ENCODE data around the gene DSCAM.
"Not testable (repeated sequence)": the region's sequence is repeated elsewhere in the genome, so short reads cannot be mapped to it uniquely, and the experiment has no call there.

Gene DSCAM

DNA sequence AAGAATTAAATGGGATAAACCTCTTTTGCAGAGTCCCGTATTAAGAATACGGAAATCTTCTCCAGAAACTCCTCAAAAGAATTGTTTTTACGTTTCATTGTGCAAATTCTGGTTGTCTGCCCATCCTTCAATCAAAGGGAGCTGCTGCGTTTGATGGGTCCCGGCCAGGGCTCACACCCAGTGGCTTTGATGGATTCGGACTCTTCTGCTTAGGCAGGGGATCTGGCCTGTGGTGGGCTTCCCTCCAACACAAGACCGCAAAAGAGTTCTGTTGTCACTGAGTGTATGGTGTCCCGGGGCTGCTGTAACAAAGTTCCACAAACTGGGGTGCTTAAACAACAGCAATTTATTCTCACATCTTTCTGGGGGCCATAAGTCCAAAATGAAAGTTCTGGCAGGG, 577.7 kb downstream of the DSCAM start:
- no peak overlapping the region for H3K4me3 ChIP-seq (ENCODE audit: low read depth, low read length)
- no peak for DNase-seq (ENCODE audit: low read depth)
- TF ChIP-seq, protein P1, sequence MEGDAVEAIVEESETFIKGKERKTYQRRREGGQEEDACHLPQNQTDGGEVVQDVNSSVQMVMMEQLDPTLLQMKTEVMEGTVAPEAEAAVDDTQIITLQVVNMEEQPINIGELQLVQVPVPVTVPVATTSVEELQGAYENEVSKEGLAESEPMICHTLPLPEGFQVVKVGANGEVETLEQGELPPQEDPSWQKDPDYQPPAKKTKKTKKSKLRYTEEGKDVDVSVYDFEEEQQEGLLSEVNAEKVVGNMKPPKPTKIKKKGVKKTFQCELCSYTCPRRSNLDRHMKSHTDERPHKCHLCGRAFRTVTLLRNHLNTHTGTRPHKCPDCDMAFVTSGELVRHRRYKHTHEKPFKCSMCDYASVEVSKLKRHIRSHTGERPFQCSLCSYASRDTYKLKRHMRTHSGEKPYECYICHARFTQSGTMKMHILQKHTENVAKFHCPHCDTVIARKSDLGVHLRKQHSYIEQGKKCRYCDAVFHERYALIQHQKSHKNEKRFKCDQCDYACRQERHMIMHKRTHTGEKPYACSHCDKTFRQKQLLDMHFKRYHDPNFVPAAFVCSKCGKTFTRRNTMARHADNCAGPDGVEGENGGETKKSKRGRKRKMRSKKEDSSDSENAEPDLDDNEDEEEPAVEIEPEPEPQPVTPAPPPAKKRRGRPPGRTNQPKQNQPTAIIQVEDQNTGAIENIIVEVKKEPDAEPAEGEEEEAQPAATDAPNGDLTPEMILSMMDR (conservative IDR thresholded peaks at IDR 0.05; ENCODE audit: low read depth, low read length): no peak

DNA sequence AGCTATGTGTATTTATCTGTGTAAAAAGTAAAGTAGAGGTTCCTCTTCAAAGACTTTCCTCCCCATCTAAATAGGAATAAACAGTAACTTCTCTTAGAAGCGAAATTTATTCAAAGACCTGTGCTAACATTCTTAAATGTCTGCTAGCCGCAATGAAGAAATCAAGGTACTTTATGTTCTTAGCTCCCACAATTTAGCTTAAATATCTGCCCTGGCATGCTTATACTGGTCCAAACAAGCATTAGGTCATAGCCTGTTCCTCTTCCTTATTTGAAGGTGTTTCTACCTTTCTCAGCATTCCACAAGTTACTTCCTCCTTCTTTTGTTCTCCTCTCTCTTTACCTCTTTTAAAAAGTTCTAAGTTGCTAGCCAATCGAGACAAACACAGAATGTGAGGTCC, 588.5 kb downstream of the DSCAM start:
- H3K4me3 ChIP-seq (ENCODE audit: low read depth, low read length): not testable (repeated sequence)

GRCh38 chr21:40257342-40257741, 589.6 kb downstream of the DSCAM start:
- H3K4me3 ChIP-seq (ENCODE audit: low read depth, low read length): no peak overlapping the region
- DNase-seq (ENCODE audit: low read depth): no peak
- TF ChIP-seq, protein P1 (conservative IDR thresholded peaks at IDR 0.05; ENCODE audit: low read depth, low read length): no peak

More for the DNA sequence above, 588.5 kb downstream of the DSCAM start:
- DNase-seq (ENCODE audit: low read depth): not testable (repeated sequence)

DNA sequence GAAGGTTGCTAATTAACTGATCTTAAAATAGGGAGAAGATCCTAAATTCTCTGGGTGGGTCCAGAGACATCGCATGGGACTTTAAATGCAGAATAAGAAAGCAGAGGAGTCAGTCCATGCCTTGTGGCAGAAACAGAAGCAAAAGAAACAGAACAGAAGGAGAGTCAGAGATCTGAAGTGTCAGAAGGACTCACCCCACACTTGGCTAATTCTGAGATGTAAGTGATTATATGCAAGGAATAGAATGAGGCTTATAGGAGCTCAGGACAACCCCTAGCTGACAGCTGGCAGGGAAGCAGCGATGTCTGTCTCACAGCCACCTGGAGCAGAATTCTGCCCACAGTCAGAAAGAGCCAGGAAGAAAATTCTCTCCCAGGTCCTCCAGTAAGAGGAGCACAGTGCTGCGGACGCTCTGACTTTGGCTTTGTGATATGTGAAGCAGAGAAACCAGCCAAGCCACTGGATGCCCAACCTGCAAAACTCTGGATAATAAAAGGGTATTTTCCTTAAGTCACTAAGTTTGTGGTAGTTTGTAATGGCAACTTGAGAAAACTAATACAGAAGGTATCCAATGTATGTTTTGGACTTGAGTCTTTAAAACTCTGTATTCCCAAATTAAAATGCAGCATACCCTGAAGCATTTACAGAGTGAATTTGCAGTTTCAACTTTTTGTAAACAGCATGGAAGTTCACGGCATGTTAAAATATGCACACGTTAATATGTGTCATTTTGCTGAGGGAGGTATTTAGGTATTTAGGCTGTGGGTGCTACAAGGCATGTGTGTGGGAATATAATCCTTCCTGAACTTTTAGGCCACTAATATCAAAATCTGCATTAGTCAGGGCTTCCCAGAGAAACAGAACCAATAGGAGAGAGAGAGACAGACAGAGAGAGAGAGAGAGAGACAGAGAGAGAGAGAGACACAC, 591.2 kb downstream of the DSCAM start:
- TF ChIP-seq, protein P1 (conservative IDR thresholded peaks at IDR 0.05; ENCODE audit: low read depth, low read length): no peak
- no peak for DNase-seq (ENCODE audit: low read depth)

DNA sequence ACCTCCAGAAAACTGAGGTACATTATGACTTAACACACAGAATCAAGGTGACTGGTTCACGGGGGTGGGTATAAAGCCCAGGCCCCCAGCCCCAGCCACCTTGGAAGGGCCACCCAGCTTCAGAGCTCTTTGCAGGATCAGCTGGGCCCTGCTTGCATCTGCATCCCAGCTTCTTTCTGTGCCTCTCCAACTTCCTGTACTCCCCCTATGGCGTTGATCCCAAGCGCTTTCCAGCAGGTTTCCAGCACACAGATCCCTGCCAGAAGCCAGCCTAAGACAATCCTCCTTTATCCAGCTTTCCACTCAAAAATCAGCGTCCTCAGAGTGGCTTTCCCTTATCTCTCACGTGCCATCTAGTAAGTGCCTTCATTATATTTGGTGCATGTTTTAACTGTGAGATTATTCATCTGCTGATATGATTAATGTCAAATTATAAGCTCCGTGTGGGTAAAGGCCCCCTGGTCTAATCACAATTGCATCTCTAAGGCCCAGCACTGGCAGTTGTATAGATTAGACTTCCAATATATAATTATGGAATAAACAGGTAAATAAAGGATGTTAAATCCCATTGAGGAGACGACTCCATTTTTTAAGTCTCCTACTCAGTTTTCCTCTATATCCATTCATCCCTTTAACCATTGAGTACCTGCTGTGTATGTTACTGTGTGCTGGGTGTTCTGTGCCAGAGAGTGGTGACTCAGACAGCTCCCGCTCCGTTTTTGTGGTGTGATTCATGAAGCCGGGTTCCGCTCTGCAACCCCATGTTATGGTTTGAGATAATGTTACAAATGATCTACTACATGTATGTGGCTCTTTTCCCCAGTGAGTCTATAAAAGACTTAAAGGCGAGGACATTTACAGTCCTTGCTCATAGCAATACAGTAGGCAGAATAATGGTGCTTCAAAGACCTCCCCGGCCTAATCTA, 592.2 kb downstream of the DSCAM start:
- DNase-seq (ENCODE audit: low read depth): no peak
- TF ChIP-seq, protein P1 (conservative IDR thresholded peaks at IDR 0.05; ENCODE audit: low read depth, low read length): no peak

More for the DNA sequence above, 591.2 kb downstream of the DSCAM start:
- H3K4me3 ChIP-seq (ENCODE audit: low read depth, low read length): no peak overlapping the region

DNA sequence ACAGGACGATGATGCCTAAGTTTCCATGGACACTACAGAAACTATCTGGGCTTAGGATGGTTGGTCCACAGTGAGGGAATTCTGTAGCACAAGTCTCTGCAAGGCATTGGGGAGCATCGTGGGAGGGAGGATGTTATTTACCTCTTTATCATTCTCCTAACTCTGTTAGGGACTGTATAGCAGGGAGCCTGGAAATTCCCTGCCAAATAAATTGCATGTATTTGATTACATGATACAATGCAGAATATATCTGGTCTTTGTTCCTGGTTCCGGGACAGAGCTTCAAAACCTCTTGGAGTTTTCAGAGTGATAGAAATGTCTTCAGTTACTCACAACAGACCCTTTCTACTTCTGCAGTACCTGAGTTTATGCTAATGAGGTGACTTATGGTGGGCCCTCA, 593.8 kb downstream of the DSCAM start:
- DNase-seq (ENCODE audit: low read depth): no peak
- TF ChIP-seq, protein P1 (conservative IDR thresholded peaks at IDR 0.05; ENCODE audit: low read depth, low read length): no peak
- H3K4me3 ChIP-seq (ENCODE audit: low read depth, low read length): no peak overlapping the region

More for the DNA sequence above, 592.2 kb downstream of the DSCAM start:
- H3K4me3 ChIP-seq (ENCODE audit: low read depth, low read length): no peak overlapping the region
